Lung (tissue), 12 donors: Measurements from ENCODE around the gene FKBP5. TPM values are rescaled to one million over a fixed set of nuclear protein-coding genes. Genes with fewer than 3 reads are reported as not detected.

Experiments
- ATAC-seq: fragments of 200-7000 bp; cut with Tn5 transposase; one replicate; pipeline ENCODE4 v1.9.1; 2020; ENCODE audit warnings: moderate number of reproducible peaks; ENCODE audit not compliant: insufficient read depth, low FRiP score
- DNase-seq, 3 donors: peaks; one replicate each; pipeline ENCODE4 v3.0.0-alpha.2; 2013 to 2017
- H3K27ac ChIP-seq, 2 donors: one replicate each; pipeline ENCODE4 v1.5.1; 2013; ENCODE audit warnings: mild to moderate bottlenecking in 2 of 2, moderate library complexity in 2 of 2, control low read depth in 1 of 2, inconsistent platforms in 1 of 2, low read depth in 1 of 2, low read length in 1 of 2
- H3K27me3 ChIP-seq, 3 donors: one replicate each; pipeline ENCODE4 v1.5.1; 2013; ENCODE audit warnings: low read length in 2 of 3; ENCODE audit not compliant: control insufficient read depth in 3 of 3, insufficient read depth in 3 of 3
- H3K36me3 ChIP-seq, 4 donors: one replicate each; pipeline ENCODE4 v1.5.1; 2013; ENCODE audit warnings: low read length in 4 of 4, mild to moderate bottlenecking in 1 of 4, moderate library complexity in 1 of 4; ENCODE audit not compliant: control insufficient read depth in 4 of 4, insufficient read depth in 4 of 4
- H3K4me1 ChIP-seq, 5 donors: one replicate each; pipeline ENCODE4 v1.5.1; 2013; ENCODE audit warnings: low read length in 5 of 5, mild to moderate bottlenecking in 2 of 5, moderate library complexity in 1 of 5; ENCODE audit not compliant: control insufficient read depth in 5 of 5, insufficient read depth in 5 of 5
- H3K4me3 ChIP-seq: one replicate; pipeline ENCODE4 v1.5.1; 2013; ENCODE audit warnings: mild to moderate bottlenecking, control low read depth, moderate library complexity
- H3K9ac ChIP-seq, 2 donors: one replicate each; pipeline ENCODE4 v1.5.1; 2013; ENCODE audit warnings: low read length in 2 of 2, control low read depth in 1 of 2; ENCODE audit not compliant: insufficient read depth in 1 of 2
- H3K9me3 ChIP-seq, 4 donors: one replicate each; pipeline ENCODE4 v1.5.1; 2013; ENCODE audit warnings: low read length in 3 of 4, mild to moderate bottlenecking in 1 of 4, moderate library complexity in 1 of 4; ENCODE audit not compliant: control insufficient read depth in 4 of 4, insufficient read depth in 3 of 4
- CTCF ChIP-seq: IDR thresholded peaks from 2 replicates; pipeline ENCODE4 v1.5.1; 2012; ENCODE audit warnings: mild to moderate bottlenecking; ENCODE audit errors: control extremely low read depth, extremely low read depth
- WGBS, 2 donors: extraction: QIAGEN DNeasy Blood & Tissue Kit; methylation state at CpG; one replicate each; pipeline ENCODE4 v1.1.7; 2013; 5-methylcytosine and 5-hydroxymethylcytosine counted together
- polyA plus RNA-seq, 2 donors: library from polyadenylated mRNA; stranded (reverse); fragments of 200-250 nt; gene quantifications; one replicate each; pipeline ENCODE4 v1.2.1, GENCODE V29; 2013
- total RNA-seq, 2 donors: library from RNA; depleted of rRNA in 1 of 2; stranded (reverse); fragments of >200 nt in 1 of 2; gene quantifications; one replicate each; pipeline ENCODE4 v1.2.1, GENCODE V29; 2014 to 2021
- donor health status: control.
- donor health status: control.
- donor health status: Bipolar disorder and iron deficiency.
- donor health status: healthy.
- donor health status: DM: yes; HTN: yes; CAD: no.

Gene FKBP5
- total and polyA plus RNA-seq, 4 donors = 25.9 to 245 (median 106) TPM

- no peak for TF ChIP-seq CTCF
- peaks cover 8 to 40% (median 26%) of the 10 kb centered on the region in 5 donors for H3K4me1 ChIP-seq
Measured at GRCh38 chr6:35731736-35732532, 43.2 kb upstream of the FKBP5 start.

DNA sequence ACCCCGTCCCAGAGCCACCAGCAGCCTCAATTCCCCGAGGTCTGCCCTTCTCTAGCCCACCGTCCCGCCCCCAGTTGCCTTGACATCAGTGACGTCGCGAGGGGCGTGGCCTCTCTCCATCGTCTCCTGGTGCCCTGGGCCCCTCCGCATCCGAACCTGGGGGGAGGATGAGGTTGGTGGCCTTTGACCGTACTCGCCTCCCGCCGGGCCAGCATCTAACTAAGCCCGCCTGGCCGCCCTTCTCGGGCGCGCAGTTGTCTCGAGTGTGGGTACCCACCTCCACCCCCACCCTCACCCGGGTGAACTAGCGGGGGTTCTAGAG lies 42.7 kb upstream of the FKBP5 start:
- Histone ChIP-seq H3K9me3 (no peaks in the 10 kb centered on the region), H3K27ac (peak overlapping the region; percentile 99 to 100), H3K4me3 (peak overlapping the region; percentile 57), H3K4me1 (peaks cover 10 to 45% (median 30%) of the 10 kb centered on the region in 5 donors), H3K27me3 (no peaks in the 10 kb centered on the region), H3K9ac (peak overlapping the region; percentile 53 to 65), H3K36me3 (no peaks in the 10 kb centered on the region)
- 0% methylated on average over 23 of the region's 23 CpGs for WGBS, 2 donors
- peak; percentile 29 for ATAC-seq
- peak; percentile 95 to 96 (median 95) for DNase-seq
- TF ChIP-seq CTCF = no peak

More at GRCh38 chr6:35731736-35732532, 43.2 kb upstream of the FKBP5 start:
- peak; percentile 71 for ATAC-seq
- Histone ChIP-seq H3K9me3 (no peaks in the 10 kb centered on the region), H3K9ac (peak overlapping the region; percentile 53 to 66), H3K36me3 (no peaks in the 10 kb centered on the region), H3K4me3 (peak overlapping the region; percentile 57), H3K27ac (peak overlapping the region; percentile 99 to 100), H3K27me3 (no peaks in the 10 kb centered on the region)
- DNase-seq = peak; percentile 91 to 94 (median 93)
- 0 to 1% methylated on average over 50 to 61 of the region's 61 CpGs for WGBS, 2 donors

DNA sequence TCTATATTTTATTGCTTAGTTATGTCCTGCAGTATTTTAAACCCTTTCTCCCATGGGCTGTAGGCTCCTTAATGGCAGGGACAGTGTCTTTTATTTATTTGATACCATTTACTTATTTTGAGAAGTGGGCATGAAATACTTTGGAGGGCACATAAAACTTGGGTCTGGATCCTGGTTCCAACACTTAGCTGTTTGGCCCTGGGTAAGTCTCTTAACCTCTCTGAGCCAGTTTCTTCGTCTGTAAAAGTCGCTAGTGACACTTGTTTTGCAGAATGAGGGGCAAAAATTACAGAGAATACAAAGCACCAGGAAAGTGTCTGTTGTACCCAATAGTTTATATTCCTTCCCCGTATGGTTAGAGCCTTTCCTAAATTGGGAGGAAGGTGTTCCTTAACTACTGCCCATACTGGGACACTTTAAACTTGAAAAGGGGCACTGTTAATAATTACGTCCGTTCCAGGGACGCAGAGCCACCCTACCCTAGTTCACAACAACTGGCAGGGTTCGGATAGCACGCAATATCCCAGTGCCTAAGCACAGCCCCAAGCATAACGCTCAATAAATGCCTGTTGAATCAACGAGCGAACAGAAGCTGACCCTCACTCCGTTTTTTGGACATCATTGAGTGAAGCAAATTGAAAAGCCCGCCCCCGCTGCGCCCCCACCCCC lies 42.2 kb upstream of the FKBP5 start:
- Histone ChIP-seq H3K4me1 (peaks cover 10 to 48% (median 33%) of the 10 kb centered on the region in 5 donors), H3K27ac (peak overlapping the region; percentile 96 to 100), H3K36me3 (no peaks in the 10 kb centered on the region), H3K27me3 (no peaks in the 10 kb centered on the region), H3K9me3 (no peaks in the 10 kb centered on the region), H3K9ac (peak overlapping the region in 1 of 2 donors; percentile 65), H3K4me3 (no peak overlapping the region)
- 6 to 9% methylated on average over 15 of the region's 15 CpGs for WGBS, 2 donors
- ATAC-seq (no peak), DNase-seq (no peak)
- no peak for TF ChIP-seq CTCF
